GM21423 (cell line): ENCODE measurements around the gene NSFL1C.
"Not testable (repeated sequence)": the region's sequence is repeated elsewhere in the genome, so short reads cannot be mapped to it uniquely, and the experiment has no call there.

Source experiments
- ATAC-seq: cut with Tn5 transposase; IDR thresholded peaks from one replicate; pipeline ENCODE4 v1.9.1; 2021; ENCODE audit warnings: mild to moderate bottlenecking, moderate library complexity; ENCODE audit not compliant: unreplicated experiment

The NSFL1C gene

GRCh38 chr20:1466211-1467081, at the start of gene NSFL1C:
Gene NSFL1C (minus strand): TSS chr20:1466849. CDS start chr20:1466824, 25 bp downstream.
- ATAC-seq: peak; percentile 88

DNA sequence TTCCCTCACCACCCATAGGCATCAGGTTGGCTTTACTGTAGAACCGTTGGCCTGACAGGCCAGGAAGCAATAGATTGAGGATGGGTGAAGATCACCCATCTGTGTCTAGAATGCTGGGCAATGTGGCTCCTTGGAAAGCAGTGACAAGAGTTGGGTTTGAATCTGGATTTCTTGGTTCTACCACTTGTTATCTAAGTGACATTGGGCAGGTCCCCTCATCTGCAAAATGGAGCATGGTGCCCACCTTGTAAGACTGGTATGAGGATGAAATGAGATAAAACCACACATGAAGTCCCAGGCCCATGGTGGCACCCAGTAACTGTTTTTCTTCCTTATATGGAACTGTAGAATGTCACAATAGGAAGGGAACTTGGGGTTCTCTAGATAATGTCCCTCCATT, 47.2 kb upstream of the NSFL1C start:
- ATAC-seq: no peak

- ATAC-seq: no peak
Measured at GRCh38 chr20:1509237-1509636, 42.6 kb upstream of the NSFL1C start.

GRCh38 chr20:1508574-1508973, 41.9 kb upstream of the NSFL1C start:
- no peak for ATAC-seq

DNA sequence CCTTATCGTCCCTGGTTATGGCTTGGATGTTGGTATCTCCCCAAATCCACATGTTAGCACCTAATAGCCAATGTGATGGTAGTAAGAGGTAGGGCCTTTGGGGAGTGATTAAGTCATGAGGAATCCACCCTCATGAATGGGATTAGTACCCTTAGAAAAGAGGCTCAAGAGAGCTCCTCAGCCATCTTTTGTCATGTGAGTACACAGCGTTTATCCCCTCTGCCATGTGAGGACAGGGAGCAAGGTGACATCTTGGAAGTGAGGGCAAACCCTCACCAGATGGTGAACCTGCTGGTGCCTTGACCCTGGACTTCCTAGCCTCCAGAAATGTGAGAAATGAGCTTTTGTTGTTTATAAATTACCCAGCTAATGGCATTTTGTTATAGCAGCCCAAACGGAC, 40.6 kb upstream of the NSFL1C start:
- no peak for ATAC-seq

GRCh38 chr20:1505871-1506270, 39.2 kb upstream of the NSFL1C start:
- ATAC-seq: no peak

- no peak for ATAC-seq
Measured at GRCh38 chr20:1505361-1505760, 38.7 kb upstream of the NSFL1C start.

DNA sequence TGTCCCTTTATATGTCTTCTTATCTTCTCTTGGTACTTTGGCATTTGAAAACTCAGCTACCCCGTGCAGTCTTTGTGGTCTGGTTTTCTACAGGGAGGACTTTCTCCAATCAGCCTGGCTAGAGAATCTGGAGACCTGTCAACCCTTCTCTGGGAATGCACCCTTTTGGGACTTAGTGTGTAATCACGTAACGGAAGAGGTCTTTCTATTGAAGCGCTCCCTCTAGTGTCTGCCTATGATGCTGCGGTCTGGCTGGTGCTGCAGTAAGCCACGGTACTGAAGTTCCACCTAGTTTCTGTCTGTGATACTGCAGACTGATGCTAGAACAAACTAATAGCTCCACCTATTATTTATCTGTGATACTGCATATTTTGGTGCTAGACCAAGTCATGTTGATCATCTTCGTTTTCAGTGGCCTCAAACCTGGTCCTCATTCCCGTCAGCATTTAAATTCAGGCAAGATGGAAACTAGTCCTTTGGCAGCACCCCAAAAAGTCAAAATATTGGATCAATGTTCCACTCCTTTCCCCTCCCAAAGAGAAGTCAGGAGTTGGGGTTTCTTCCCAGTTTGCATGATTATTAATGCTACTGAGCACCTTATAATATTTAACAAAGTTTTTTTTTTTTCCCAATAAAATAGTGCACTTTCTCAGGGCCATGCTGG, 37.0 kb upstream of the NSFL1C start:
- peak; percentile 98 for ATAC-seq

DNA sequence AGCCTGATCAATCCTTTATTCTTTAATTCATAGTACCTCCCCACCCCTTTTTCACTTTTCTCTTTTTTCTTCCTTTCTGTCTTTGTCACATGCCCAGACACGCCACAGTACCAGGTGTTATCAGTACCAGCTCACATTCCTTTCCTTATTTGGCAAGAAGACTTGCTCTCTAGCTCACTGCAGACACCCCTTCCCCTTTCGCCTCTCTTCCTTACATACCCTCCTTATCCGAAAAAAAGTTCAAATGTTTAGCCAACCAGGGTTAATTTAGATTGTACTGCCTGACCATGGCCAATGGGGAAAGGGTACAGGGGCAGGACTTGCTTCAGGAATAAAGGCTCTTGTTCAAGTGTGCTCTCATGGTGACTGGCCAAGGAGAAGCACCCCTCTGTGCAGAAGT, 33.8 kb upstream of the NSFL1C start:
- ATAC-seq: no peak

GRCh38 chr20:1499528-1500420, 33.1 kb upstream of the NSFL1C start:
- ATAC-seq: no peak

- ATAC-seq: not testable (repeated sequence)
Measured at GRCh38 chr20:1497371-1497770, 30.7 kb upstream of the NSFL1C start.

GRCh38 chr20:1496930-1497329, 30.3 kb upstream of the NSFL1C start:
- ATAC-seq: no peak

DNA sequence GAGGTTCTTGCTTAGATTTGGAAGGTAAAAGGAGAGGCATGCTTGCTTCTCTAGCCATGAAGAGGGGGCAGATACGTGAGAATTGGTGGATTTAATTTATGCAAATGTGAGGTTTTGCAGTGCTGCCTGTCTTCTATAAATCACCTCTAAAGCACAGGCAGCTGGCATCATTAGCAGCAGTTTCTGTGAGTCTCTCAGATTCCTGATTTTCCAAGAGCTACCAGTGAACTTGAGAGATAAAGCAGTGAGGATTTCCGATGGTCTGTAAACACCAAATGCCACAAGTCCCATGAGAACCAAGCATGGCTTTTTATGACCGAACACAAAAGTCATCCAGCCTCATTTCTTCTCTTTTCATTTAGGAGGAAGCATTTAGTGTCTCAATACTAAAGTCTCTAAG, 27.8 kb upstream of the NSFL1C start:
- ATAC-seq: no peak

- ATAC-seq: no peak
Measured at GRCh38 chr20:1493536-1493935, 26.9 kb upstream of the NSFL1C start.

DNA sequence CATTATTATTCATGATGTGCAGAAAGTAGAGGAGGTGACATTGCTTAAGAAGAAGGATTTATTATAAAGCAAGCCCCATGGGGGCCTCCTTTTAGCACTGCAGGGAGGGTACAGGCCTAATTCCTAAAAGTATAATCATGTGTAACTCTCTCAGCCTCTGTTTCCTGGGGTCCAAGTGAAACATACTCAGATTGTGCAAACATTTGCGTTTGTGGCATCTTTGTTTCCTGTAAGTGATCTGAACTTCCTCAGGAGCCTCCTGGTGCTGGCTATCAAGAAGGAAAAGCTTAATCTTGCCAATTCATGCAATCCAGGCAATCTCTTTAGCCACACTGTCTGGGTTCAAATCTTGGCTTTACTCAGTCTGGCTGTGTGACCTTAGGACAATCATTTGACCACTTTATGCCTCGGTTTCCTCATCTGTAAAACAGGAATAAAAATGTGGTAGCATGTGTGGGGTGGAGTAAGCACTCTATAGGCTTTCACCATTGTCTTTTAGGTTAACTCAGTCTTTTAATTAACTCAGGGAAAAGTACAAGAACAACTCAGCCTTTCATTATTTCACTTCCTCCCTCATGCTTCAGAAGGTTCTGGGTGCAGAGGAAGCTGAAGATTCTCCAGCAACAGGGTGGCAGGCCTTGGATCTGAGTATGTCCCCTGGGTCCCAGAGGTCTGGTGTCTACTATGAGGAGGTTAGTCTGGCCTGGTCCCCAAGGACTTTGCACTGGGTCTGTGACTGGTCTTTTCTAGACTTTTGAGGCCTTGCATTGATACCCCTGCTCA, 25.4 kb upstream of the NSFL1C start:
- ATAC-seq: no peak

- no peak for ATAC-seq
Measured at GRCh38 chr20:1491281-1491840, 24.7 kb upstream of the NSFL1C start, which contains the start of gene SIRPB2. Gene SIRPB2 (minus strand): TSS chr20:1491420. CDS start chr20:1491359, 61 bp downstream.

GRCh38 chr20:1490643-1491195, 24.1 kb upstream of the NSFL1C start:
- ATAC-seq: no peak

GRCh38 chr20:1489764-1490436, 23.3 kb upstream of the NSFL1C start:
- no peak for ATAC-seq

GRCh38 chr20:1489325-1489724, 22.7 kb upstream of the NSFL1C start:
- ATAC-seq: no peak
